CD4-positive, alpha-beta T cell treated with Interleukin-15 for 4 hours (primary cell): ENCODE measurements around the gene TPRA1.
A peak's percentile ranks its signal among the peaks of the same experiment; 100 is the strongest.

Experiments used
- DNase-seq: peaks from one replicate; pipeline ENCODE4 v3.0.0-alpha.2; 2020; ENCODE audit warnings: low spot score

TPRA1 gene

GRCh38 chr3:127590593-127591465 is at the start of gene TPRA1:
Gene TPRA1 (minus strand): TSS chr3:127590733. CDS start chr3:127580146, 10,587 bp downstream.
- peak; percentile 89 for DNase-seq

- DNase-seq, result no peak
Measured at GRCh38 chr3:127640042-127640355, 49.5 kb upstream of the TPRA1 start.

DNA sequence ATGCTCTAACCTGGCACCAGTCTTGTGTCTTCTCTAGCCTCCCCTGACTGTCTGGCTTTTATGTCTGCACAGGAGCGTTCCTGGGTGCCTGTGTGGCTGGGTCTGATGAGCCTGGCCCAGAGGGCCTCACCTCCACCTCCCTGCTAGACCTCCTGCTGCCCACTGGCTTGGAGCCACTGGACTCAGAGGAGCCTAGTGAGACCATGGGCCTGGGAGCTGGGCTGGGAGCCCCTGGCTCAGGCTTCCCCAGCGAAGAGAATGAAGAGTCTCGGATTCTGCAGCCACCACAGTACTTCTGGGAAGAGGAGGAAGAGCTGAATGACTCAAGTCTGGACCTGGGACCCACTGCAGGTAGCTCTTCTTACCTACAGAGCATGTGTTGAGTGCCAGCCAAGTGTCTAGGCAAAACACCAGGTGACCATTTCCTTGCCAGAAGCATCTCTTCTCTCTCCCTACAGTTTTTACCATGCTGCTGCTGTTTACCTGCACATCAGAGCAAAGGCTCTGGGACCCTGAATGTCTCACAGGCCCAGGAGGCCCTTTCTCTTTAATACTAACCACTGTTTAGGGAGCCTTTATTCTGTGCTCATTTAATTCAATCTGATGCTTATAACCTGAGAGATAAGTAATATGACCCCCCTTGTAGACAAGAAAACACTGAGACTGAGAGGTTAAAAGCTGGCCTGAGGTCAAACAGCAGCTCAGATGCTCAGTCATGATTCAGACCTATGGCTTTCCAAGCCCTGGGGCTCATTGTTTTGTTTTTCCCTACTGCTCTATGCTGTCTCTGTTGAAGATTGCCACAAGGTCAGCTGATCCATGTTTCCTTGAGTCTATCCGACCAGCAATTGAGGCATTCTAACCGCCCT is 48.9 kb upstream of the TPRA1 start:
- DNase-seq, result no peak

GRCh38 chr3:127637971-127638370 is 47.4 kb upstream of the TPRA1 start:
- no peak for DNase-seq

GRCh38 chr3:127637546-127637945 is 47.0 kb upstream of the TPRA1 start:
- DNase-seq, result peak; percentile 33

DNA sequence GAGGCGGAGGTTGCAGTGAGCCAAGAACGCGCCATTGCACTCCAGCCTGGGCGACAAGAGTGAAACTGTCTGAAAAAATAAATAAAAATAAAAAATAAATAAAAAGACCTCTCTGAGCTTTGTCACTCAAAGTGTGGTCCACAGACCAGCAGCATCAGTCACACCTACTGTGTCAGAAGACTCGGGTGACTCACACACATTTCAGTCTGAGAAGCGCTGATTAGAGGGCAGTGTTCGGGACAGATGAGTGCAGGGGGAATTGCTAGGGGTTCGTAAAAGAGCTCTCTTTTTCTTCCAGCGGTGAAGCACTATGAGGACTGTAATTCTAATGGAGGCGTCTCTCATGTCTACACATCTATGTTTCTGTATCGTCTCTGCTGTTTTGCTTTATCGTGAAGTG is 44.1 kb upstream of the TPRA1 start:
- no peak for DNase-seq

GRCh38 chr3:127632035-127632820 is 41.7 kb upstream of the TPRA1 start:
- DNase-seq, result no peak

GRCh38 chr3:127630811-127631714 is 40.5 kb upstream of the TPRA1 start:
- DNase-seq, result no peak

- DNase-seq, result peak; percentile 39
Measured at GRCh38 chr3:127629467-127630403, 39.2 kb upstream of the TPRA1 start.

GRCh38 chr3:127628788-127629466 is 38.4 kb upstream of the TPRA1 start, which contains the start of gene PODXL2:
Gene PODXL2 (plus strand): TSS chr3:127629185. CDS start chr3:127629220, 35 bp downstream.
- DNase-seq, result peak; percentile 15

- no peak for DNase-seq
Measured at GRCh38 chr3:127628426-127628787, 37.9 kb upstream of the TPRA1 start.

DNA sequence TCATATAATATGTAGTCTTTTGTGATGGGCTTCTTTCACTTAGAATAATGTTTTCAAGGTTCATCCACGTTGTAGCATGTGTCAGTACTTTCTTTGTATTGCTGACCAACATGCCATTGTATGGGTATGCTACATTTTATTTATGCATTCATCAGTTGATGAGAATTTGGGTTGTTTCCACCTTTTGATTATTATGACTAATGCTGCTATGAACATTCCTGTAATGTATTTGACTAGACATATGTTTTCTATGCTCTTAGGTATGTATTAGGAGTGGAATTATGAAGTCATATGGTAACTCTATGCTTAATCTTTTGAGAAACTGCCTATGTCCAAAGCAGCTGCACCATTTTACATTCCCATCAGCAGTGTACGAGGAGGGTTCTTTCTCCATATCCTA is 35.3 kb upstream of the TPRA1 start:
- DNase-seq, result no peak

- no peak for DNase-seq
Measured at GRCh38 chr3:127624063-127624462, 33.5 kb upstream of the TPRA1 start.

DNA sequence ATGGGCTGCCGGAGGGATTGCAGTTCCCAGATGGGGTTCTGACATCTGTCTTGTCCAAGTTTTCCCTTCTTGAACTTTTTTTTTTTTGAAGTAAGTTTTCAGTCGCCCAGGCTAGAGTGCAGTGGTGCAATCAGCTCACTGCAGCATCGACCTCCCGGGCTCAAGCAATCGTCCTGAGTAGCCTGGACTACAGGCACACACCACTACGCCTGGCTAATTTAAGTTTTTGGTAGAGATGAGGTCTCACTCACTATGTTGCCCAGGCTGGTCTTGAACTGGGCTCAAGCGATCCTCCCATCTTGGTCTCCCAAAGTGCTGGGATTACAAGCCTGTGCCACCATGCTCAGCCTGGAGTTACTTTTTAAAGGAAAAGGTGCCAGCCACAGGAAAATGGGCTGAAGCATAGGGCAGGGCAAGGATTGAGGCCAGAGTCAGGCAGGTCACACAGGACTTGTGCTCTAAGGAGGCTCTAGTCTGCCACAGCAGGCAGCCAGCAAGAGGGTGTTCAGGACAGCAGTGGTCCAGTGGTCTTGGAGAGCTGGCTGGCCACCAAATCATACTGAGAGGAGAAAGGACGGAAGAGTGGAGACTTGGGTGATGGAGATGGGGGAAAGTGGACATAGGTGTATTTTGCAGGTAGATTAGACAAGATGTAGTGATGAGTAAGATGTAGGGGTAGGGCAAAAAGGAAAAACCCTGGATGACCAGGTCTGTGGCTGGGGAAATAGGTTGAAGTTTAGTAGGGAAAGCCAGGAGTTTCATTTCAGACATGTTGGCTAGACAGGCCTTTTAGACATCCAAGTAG is 32.4 kb upstream of the TPRA1 start:
- DNase-seq, result no peak

- DNase-seq, result no peak
Measured at GRCh38 chr3:127622031-127622430, 31.5 kb upstream of the TPRA1 start.

DNA sequence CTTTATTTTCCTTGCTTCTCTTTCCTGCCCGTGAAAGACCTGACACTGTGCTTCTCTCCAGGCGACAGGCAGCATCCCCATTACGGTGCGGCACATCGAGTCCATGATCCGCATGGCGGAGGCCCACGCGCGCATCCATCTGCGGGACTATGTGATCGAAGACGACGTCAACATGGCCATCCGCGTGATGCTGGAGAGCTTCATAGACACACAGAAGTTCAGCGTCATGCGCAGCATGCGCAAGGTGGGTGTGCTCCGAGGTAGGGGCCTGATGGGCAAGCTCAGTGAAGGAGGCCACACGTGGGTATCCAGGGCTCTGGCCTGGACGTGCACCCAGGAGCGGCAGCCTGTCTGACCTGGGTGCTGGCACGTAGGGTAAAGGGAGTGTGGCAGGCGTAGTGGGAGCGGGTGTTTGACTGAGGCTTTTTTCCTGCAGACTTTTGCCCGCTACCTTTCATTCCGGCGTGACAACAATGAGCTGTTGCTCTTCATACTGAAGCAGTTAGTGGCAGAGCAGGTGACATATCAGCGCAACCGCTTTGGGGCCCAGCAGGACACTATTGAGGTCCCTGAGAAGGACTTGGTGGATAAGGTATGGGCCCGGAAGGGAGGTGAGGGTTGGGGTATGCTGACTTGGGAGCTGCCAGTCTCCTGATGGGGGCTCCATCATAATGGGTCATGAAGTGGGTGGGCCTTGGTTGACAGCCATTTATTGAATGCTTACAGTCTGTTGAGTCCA is 30.3 kb upstream of the TPRA1 start:
- no peak for DNase-seq

GRCh38 chr3:127618891-127619290 is 28.4 kb upstream of the TPRA1 start:
- no peak for DNase-seq
